22Rv1 (cell line): ENCODE measurements around the gene MRPL38.

ENCODE experiments used
- CTCF ChIP-seq: fragments of 450-650 bp; IDR thresholded peaks from 2 replicates; pipeline ENCODE4 v1.5.1; 2017; ENCODE audit warnings: mild to moderate bottlenecking
- ZFX ChIP-seq: fragments of 450-650 bp; IDR thresholded peaks from 2 replicates; pipeline ENCODE4 v1.6.1; 2017; ENCODE audit warnings: antibody characterized with exemption, borderline replicate concordance

GRCh38 chr17:75875182-75875939, 29.3 kb downstream of the MRPL38 start:
- TF ChIP-seq CTCF = no peak
- no peak for TF ChIP-seq ZFX
